HG03342 (cell line): ENCODE measurements around the gene MTCH2.

Experiments
- ATAC-seq: cut with Tn5 transposase; IDR thresholded peaks from one replicate; pipeline ENCODE4 v1.9.1; 2021; ENCODE audit warnings: mild to moderate bottlenecking, moderate library complexity; ENCODE audit not compliant: unreplicated experiment

The MTCH2 gene

DNA sequence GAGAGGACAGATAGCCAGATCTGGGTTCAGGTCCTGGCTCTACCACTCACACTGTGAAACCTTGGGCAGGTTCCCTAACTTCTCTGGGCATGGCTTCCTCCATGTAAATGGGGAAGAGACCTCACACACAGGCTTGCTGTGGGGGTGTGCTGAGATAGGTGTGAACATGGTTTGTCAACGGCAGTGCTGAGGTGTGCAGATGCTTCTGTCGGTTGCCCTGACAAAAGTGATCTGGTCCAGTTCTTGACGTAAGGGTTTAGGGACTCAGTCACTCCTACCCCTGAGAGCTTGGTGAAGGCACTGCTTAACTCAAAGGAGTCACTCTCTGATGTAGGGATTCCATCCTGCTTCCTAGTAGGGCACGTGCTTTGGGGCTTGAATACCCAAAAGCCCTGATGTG is 50.1 kb downstream of the MTCH2 start:
- ATAC-seq: no peak

DNA sequence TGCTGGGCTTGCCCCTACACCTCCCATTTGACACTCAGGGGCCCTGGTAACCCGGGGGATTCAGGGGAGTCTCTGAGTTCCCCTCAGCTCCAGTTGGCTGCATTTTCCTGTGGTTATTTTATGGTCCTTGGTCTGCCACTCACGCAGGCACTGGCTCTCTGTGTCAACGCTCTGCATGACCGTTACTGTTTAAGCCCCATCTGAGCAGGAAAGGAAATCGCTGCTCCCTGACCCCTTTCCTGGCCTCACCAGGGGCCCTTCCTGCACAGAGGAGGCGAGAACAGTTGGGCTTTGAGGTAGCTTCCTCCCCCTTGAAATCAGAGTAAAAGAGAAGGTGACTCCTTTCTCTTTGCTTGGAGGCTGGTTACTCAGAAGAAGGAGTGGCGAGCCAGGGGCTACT is 50.6 kb downstream of the MTCH2 start:
- ATAC-seq: no peak

DNA sequence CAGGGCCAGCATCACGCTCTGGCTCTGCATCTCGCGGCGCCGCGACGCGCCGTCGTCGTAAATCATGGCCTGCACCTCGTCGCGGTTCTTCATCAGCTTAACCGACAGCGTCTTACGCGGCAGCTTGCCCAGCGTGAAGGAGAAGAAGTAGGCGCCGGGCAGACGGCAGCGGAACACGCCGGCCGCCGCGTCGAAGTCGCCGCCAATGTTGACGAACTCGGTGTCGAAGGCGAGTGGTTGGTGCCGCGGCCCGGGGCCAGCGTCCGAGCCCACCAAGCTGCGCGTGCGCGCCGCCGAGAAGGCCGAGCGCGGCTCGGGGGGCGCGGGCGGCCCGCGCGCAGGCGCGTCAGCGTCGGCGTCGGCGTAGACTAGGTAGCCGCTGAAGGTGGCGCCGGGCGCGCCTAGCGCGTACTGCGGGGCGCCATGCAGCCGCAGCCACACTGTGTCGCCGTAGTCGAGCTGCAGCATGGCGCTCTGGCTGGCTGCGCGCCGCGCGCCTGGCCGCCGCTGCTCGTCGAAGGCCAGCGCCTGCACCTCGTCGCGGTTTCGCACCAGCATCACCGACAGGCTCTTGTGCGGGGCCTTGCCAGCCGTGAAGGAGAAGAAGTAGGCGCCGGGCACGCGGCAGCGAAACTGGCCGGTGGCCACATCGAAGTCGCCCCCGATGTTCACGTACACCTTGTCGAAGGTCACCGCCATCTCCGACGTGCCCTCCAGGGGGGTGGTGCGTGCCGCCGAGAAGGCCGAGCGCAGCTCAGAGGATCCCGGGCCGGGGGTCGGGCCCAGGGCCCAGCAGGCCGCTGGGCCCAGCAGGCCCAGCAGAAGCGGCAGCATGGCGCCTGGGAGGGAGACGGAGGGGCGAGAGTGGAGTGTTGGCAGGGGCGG is 52.1 kb downstream of the MTCH2 start:
- no peak for ATAC-seq

DNA sequence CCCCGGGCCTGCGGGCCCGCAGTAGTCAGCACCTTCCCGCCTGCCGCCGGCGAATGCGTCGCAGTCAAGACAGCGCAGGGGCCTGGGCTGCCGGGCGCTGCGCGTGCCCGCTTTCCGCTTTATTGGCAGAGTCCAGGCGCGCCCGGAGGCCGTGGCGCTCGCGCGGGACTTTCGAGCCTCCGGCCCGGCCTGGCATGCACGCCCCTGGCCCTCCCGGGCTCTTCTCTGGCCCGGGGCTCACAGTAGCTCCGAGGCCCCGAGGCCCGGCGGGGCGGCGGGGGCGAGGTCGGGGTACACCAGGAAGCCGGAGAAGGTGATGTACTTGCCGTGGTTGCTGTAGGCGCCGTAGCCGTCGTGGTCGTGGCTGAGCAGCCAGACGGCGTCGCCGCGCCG is 52.8 kb downstream of the MTCH2 start:
- ATAC-seq: no peak

DNA sequence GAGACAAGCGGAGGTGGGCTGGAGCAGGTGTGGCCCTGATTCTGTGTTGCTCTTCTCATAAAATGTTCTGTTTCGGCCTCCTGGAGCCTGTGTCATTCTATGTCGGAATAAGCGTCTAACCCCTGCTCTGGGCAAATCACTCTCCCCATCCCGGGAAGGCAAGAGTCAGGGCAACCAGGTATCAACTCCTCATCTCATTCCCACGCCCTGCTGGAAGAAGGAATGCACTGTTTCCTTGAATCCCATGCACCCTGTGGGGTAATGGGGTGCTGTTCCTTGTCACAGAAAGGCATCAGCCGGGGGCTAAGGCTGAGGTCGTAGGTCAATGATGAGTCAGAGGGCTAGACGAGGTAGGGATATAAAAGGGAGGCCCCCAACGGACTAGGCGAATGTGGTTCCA is 53.2 kb downstream of the MTCH2 start:
- ATAC-seq: no peak

DNA sequence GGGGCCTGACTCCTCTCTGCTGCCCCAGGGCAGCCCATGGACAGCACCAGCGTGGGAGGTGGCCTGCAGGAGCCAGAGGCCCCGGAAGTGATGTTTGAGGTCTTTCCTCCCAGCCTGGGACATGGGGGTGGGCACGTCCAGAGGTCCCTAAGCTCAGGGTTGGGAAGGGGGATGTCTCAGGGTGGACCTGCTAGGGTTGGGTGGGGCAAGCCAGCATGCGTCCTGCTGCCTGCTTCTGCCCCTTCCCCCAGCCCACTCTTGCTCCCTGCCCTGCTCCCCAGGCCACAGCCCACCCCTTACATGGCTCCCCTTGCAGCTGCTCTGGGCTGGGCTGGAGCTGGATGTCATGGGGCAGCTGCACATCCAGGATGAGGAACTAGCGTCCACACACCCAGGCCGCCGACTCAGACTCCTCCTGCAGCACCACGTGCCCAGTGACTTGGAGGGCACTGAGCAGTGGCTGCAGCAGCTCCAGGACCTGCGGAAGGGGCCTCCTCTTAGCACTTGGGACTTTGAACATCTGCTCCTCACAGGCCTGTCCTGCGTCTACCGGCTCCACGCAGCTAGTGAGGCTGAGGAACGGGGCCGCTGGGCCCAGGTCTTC is 54.5 kb downstream of the MTCH2 start:
- ATAC-seq: no peak

DNA sequence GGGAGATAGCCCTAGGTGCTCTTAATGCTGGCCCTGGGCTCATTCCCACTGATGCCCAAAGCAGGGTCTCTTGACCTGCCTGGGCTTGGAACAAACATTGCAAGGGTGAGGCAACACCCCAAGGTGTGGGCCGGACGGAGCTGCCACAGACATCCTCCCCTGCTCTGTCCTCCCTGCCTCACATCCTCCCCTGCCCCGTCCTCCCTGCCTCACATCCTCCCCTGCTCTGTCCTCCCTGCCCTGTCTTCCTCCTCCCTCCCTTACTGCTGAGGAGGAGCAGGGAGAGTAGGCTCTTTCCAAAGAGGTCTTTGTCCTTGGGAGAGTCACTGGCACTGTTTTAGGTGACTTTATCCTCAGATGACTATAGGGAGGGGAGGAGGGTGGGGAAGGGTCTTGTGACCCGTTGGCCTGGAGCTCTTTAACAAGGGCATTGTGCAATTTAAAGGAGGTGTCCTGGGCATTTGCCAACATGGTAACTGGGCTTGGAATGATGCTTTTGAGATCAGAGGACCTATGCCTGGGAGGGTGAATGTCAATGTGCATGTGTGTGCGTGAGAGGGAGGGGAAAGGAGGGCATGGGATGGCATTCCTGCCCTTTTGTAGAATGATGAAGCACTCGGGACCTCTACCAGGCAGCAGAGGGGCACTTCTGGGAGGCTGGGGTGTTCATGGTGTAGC is 55.2 kb downstream of the MTCH2 start:
- ATAC-seq: no peak

DNA sequence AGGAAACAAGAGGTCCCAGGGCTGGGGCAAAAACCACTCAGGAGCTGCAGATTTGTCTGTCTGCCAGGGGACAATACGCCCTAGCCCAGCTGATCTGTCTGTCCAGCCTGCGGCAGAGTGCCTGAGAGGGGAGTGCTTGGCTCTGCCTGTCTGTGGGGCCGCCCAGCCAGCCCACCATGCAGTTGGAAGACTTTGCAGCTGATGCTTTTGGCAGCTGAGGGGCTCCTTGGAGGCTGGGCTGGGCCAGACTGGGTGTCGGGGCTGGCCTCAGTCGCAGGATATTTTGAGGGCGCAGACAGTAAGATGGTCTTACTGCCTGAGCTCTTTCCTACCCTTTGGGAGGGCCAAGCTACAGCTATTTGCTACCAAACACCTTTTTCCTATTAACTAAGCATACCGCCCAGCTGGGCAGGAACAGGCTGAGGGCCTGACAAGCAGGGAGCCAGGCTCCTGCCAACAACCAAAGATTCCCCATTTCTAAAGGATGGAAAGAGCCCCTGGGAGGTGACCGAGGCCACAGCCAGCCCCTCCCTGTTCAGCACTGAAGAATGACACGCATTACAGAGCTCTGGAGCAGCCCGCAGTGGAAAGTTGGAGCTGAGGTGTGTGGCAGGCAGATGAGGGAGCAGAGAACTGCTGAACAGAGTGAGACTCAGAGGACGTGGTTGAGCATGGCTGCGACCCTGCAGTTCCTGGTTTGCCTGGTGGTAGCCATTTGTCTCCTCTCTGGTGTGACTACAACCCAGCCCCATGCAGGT is 56.1 kb downstream of the MTCH2 start, which contains the start of gene FAM180B:
TSS of gene FAM180B (plus strand) at position 581 of the 758 bp plus-strand sequence. CDS start at position 672, 91 bp downstream.
- ATAC-seq: no peak

DNA sequence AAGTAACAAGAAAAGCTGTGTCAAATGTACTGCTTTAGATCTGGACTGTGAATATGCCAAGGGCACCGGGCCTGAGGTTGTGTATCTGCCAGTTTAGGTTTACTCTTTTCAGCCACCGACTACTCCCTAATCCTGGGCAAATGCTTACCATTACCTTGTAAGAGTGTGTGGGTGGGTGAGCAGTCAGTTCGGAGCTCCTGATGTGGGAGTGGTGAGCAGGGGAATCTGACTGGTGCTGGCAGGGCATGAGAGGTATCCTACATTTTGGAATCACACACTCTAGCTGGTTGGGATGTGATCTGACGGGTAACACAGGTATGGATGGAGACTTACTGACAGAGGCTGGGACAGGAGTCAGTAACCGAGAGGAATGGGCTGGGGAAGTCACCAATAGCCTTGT is 58.5 kb downstream of the MTCH2 start:
- ATAC-seq: no peak

DNA sequence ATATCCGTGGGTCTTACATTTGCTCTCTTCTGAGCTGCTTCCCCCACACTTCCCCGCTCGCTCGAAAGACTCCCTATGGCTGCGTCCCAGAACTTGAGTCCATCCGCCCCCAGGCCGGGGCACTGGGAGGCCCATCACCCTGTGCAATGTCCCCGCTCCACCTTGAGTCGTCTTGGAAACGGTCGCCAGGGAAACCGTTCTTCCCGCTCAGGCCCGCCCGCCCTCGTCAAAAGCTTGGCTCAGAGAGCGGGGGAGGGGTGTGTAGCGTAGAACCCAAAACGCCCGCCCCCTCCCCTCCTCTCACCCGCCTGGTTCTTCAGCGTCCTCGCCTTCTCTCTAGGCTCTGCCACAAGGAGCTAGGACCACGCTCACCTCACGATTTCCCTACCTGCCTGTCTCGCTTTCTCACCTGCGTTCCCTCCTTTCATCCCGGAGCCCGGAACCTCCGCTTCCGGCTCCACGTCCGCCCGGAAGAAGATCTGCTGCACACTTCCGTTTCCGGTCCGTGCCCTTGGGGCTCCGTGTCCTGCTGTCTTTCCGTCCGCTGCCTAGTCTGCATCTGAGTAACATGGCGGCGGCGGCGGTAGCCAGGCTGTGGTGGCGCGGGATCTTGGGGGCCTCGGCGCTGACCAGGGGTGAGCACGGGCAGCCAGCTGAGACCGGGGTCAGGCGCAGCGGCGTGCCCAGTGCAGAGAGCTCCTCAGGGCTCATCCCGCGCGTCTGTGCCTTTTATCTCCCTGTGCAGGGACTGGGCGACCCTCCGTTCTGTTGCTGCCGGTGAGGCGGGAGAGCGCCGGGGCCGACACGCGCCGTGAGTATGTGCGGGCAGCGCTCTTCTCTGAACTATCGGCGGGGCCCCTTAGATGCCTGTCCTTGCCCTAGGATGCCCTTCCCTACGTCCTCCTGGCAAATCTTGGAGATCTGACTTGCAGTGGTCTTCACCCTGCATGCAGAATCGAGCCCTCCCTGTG is 63.5 kb downstream of the MTCH2 start, which contains the start of the genes KBTBD4 and NDUFS3:
TSS of gene KBTBD4 (minus strand) at position 447 of the 971 bp plus-strand sequence. CDS start at position 428, 19 bp downstream.
TSS of gene NDUFS3 (plus strand) at position 551 of the 971 bp plus-strand sequence. CDS start at position 569, 18 bp downstream.
- peak; percentile 88 for ATAC-seq

DNA sequence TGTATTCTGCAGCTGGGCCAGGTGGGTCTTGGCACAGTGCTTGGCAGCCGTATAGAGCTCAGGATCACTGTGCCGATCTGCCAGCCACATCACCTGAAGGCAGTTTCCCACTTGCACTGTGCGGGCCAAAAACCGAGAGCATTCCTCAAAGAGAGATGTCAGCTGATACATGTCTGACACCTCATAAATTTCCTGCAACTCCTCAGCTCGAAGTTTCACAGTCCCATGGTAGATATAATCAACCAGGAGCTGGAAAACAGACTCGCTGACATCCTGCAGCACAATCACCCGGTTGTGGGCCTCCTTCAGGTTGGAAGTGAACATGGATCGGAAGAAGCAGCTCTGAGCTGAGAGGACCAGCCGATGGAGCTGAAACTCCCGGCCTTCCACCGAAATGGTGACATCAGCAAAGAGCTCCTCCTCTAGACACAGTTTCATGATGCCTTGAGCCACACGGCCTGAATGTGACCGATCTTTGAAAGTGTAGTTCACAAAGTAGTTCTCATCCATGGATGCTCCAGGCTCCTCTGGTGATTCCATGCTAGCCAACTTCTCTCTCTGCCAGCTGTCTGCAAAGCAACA is 64.8 kb downstream of the MTCH2 start:
- ATAC-seq: no peak

DNA sequence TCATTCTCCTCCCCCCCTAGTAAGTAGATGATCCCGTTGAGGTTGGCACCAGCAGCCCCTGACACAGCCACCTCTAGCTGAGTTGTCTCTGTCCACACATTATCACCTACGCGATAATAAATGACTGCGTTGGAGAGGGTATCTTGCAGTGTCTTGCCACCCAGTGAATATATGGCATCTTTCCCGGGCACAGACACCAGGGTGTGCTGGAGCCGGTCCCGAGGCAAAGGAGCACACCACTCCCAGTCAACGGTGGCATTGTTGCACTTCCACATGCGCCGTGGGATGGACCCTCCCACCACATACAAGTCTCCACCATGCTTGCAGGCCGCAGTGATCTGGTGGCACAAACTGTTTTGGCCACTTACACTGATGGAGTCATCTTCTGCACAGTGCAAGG is 69.0 kb downstream of the MTCH2 start:
- no peak for ATAC-seq

DNA sequence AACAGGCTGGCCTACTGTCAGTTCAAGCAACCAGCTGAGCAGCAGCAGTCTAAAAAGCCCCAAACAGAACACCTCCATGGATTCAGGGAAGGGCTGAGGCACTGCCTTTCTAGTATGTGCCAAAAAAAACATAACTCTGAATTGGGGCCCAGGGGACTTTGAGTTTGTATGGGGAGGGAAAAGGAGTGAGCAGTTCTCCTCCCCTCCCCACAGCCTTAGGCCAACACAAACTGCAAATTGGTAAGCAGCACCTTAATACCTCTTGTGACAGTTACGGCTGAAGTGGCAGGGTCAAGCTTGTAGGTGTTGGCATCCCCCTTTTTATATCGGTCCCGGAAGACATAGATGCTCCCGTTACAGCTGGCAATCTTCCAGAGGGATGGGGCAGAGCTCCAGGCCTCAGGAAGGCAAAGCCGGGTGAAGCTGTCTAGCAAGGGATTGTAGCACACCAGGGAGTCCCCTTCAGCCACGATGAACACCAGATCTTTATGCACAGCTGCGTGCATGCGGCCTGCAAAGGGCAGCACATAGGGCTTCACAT is 69.6 kb downstream of the MTCH2 start:
- ATAC-seq: no peak

DNA sequence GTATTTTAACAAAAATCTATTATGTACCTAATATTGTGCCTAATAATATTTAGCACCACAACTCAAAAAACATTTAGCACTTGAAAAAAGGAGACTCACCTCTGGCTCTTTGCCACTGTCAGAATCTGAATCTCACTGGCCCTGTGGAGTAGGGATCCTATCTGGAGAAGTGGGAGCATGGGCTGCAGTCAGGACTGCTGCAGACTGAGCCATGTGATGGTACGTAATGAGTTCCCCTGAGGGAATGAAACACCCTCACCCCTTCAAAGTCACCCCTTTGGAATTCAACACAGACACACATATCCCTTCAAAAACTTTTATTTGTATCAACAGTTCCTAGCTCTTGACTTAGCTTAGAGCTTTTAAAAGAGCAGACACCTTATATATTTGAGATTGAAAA is 70.5 kb downstream of the MTCH2 start:
- no peak for ATAC-seq

DNA sequence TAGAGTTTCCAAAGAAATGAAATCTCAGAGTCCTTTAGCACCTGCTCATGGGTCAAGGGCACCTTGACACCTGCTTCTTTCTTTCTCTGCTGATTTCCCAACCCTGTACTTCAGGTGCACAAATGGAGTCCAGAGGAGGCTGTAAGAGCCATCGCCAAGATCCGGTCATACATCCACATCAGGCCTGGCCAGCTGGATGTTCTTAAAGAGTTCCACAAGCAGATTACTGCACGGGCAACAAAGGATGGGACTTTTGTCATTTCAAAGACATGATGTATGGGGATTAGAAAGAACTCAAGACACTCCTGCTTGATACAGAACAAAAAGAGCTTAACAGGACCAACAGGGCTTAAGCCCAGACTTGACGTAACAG is 71.0 kb downstream of the MTCH2 start:
- no peak for ATAC-seq

DNA sequence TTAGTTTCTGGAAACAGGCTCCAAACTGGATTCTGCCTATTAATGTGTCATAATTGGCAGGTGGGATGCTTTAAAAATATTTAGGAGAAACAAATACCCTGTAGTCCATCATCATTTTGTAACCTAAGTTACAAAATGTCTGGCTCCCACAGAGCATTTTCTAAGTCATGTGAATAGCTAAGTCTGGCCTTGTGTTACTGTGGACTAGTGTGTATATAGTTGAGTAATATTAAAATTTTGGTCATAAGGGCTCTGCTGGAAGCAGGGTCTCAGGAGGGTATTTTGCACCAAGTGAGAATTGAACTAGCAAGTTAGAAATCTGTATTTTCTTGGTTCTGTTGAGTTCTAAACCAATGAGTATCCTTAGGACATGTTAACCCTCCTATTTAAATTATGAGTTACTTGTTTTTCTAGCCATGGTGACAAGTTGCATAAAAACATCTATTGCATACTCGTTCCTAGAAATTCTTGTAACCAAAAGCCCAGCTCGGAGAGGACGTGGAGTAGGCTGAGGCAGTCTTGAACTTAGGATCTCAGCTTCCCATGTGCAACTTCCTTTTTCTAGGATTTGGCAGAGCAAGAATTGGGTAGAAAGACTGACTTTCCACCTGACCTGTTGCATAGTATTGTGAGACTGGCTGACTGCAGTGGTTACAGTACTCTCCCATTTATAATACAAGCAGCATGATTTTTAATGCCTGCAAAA is 71.6 kb downstream of the MTCH2 start:
- no peak for ATAC-seq

DNA sequence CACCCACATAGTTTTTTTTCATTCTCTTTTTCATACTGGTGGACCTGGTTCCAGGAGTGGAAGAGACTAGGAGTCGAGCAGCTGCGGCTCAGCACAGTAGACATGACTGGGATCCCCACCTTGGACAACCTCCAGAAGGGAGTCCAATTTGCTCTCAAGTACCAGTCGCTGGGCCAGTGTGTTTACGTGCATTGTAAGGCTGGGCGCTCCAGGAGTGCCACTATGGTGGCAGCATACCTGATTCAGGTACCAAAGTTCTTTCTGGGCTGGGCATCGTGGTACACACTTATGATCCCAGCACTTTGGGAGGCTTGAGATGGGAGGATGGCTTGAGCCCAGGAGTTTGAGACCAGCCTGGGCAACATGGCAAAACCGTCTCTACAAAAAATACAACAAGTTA is 72.7 kb downstream of the MTCH2 start:
- ATAC-seq: no peak
